HG03457 (cell line): Measurements from ENCODE around the gene DTX3.
"Not testable (repeated sequence)": the region's sequence is repeated elsewhere in the genome, so short reads cannot be mapped to it uniquely, and the experiment has no call there.

Experiments
- ATAC-seq: cut with Tn5 transposase; IDR thresholded peaks from one replicate; pipeline ENCODE4 v1.9.1; 2021; ENCODE audit warnings: moderate number of reproducible peaks; ENCODE audit not compliant: unreplicated experiment

The DTX3 gene

DNA sequence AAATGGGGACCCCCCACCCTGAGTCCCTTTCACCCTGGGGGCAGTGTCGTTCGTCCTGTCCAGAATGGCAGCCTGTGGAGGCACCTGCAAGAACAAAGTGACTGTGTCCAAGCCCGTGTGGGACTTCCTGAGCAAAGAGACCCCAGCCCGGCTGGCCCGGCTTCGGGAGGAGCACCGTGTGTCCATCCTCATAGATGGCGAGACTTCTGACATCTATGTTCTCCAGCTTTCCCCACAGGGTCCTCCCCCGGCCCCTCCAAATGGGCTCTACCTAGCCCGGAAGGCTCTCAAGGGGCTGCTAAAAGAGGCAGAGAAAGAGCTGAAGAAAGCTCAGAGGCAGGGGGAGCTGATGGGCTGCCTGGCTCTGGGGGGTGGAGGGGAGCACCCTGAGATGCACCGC lies 2.2 kb downstream of the DTX3 start:
- ATAC-seq: no peak

- no peak for ATAC-seq
These were observed 3.5 kb downstream of the DTX3 start for GRCh38 chr12:57607958-57608663.

DNA sequence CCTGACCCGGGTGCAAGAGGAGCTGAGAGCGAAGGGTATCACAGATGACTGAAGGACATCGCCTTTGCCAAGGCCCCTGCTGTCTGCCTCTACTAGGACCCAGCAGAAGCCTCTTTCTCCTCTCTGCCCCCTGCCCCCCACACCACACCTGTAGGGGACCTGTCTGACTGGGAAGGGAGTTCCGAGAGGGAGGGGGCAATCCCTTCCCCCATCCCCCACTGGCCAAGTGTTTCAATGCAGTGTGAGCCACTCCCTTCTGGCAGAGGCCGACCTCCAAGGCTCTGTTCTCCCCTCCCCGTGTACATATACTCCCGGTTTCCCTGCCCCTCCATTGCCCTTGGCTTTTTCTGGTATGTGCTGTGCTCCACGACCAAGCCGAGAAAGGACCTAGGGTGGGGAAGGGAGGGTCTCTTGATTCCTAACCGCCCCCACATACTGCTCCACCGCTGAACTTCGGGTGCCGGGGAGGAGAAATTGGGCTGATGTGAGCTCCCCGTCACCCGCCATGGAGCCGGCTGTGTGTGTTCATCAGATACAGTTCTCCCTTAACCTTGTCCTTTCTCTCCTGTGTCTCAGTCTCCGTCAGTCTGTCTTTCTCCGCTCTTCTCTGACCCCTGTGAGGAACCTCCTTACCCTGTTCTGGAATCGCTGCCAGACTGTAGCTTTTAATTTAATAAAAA lies 4.6 kb downstream of the DTX3 start:
- ATAC-seq: no peak

GRCh38 chr12:57609781-57610553 lies 5.3 kb downstream of the DTX3 start:
- no peak for ATAC-seq

GRCh38 chr12:57610554-57611107 lies 6.0 kb downstream of the DTX3 start:
- ATAC-seq: no peak

- ATAC-seq: no peak
These were observed 6.6 kb downstream of the DTX3 start, which contains the start of gene ARHGEF25 for GRCh38 chr12:57611108-57611826. Gene ARHGEF25 (plus strand): TSS chr12:57611435. CDS start chr12:57611895, 460 bp downstream.

DNA sequence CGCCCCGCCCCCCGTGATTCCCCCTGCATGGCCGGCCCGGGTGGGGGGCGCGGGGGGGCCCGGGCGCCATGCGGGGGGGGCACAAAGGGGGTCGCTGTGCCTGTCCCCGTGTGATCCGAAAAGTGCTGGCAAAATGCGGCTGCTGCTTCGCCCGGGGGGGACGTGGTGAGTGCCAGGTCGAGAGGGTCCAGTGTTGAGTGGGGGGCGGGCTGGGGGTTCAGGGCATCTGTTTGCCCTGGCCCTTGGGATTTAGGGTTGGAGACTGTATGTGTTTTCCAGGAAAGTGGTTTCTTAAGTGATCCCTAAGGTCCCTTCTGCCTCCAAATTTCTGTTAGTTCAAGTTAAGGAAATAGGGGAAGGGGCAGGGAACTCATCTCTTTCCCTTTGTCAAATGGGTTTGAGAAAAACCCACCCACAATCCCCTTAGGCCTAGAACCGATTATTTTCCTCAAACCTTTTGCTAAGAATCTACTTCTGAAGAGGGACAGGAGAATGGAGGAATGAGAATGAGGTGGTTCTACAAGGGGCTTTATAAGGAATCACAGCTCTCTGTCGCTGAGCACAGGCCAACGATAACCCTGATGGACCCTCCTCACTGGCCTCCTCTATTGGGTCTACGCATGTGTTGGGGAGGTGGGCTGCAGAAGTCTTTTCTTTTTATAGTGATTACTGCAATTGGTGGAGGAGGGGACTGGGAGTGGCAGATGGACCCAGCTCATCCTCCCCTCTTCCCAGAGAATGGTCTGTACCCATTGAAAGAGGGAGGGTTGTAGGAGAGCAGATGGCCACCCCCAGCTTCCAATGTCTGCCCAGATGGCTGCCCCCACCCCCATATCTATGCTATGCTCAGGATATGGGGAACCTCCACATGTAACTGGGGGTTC lies 7.4 kb downstream of the DTX3 start:
- no peak for ATAC-seq

- ATAC-seq: no peak
These were observed 8.2 kb downstream of the DTX3 start for GRCh38 chr12:57612711-57613426.

DNA sequence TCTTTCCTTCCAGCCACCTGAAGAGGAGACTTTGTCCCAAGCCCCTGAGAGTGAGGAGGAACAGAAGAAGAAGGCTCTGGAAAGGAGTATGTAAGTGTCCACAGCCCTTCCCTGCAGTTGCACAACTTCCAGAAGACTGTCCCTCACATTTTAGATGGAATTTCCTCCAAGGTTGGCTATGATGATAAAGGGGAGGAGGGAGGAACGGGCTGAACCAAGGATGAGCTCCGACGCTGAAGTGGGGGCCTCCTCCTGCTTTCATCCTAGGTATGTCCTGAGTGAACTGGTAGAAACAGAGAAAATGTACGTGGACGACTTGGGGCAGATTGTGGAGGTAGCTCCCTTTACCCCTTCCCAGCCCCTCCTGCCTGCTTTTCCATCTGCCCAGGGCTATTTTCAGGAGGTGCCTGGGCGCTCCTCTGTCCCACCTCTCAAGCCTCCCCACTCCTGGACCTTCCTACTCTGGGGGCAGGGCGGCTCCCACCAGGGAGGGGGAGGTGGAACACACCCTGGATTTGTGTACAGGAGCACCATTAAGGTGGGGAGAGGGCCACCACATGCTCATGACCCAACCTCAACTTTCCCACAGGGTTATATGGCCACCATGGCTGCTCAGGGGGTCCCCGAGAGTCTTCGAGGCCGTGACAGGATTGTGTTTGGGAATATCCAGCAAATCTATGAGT lies 8.9 kb downstream of the DTX3 start:
- no peak for ATAC-seq

- ATAC-seq: peak; percentile 48
These were observed 9.7 kb downstream of the DTX3 start for GRCh38 chr12:57614178-57614947.

DNA sequence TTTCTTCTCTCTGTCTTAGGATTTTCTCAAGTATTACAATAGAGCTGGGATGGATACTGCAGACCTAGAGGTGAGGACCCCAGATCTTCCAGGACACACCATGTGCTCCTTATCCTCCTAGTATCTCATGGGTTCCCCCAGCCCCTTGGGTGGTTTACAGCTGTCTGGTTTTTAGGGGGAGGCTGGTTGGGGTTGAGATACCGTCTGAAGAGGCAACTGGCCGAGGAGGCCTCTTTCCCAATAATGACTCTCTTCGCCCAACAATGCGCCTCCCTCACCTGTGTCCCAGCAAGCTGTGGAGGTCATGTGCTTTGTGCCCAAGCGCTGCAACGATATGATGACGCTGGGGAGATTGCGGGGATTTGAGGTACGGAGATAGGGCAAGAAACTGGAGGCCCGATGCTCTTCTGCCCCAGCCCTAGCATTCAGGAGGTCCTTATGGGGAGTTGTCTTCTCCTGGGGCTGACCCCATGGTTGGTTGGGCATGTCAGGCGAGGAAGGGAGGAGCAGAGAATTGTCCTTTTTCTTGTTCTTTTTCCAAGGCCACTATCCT lies 10.4 kb downstream of the DTX3 start:
- no peak for ATAC-seq

DNA sequence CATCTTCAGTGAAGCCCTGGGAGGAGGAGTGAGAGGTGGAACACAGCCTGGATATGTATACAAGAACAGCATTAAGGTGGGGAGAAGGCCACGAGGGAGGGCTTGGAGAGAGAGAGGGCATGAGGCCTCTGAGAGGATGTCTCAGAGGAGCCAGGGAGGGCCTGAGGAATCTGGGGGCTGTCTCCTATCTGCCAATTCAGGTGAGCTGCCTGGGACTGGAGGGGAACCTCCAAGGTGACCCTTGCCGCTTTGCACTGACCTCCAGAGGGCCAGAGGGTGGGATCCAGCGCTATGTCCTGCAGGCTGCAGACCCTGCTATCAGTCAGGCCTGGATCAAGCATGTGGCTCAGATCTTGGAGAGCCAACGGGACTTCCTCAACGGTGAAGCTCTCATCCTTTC lies 11.0 kb downstream of the DTX3 start:
- no peak for ATAC-seq

DNA sequence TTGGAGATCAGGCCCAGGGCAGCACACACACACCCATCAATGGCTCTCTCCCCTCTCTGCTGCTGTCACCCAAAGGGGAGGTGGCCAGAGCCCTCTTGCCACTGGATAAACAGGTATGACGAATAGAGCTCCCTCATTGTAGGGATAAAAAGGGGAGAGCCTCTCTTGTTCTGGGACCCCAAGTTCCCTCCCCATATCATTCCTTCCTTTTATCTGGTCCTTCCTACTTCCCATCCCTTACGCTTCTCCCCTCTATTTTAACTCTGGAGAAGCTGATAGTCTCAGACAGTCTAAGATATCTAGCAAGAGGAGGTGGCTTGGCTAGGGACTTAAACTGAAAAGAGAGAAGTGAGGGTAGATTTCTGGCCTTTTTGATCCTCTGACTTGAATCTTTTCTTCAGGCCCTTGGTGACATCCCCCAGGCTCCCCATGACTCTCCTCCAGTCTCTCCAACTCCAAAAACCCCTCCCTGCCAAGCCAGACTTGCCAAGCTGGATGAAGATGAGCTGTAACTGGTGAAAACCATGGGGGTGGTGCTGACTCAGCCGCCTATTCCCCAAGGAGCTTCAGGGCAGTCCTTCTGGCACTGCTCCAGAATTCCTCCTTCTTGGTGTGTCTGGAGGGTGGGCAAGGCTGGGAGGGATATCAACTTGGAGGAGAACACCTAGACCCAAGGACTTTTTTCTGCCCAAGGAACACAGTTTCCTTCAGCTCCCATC lies 11.9 kb downstream of the DTX3 start:
- no peak for ATAC-seq

GRCh38 chr12:57617942-57618341 lies 13.3 kb downstream of the DTX3 start:
- no peak for ATAC-seq

GRCh38 chr12:57618431-57618830 lies 13.8 kb downstream of the DTX3 start:
- ATAC-seq: not testable (repeated sequence)

DNA sequence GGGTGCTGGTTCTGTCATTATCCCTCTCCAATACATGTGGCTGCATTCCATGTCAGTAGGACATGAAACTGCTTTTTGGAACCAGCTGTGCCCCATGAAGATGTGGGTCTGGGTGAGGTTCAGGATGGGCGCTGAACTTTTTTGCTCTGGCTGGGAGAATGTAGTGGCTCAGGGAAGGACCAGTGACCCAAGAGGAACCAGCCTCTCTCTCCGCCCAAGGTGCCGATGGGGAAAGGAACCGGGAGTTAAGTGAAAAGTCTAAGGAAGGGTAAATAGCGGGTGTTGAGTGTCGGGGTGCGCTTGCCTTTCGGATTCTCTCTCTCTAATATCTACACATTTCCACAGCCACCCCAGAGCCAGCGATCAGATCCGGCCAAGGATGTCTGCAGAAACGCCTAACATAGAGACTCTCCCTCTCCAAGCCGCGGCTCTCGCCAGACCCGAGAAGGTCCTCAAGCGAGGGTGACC lies 14.4 kb downstream of the DTX3 start:
- ATAC-seq: no peak
